ENCODE results near the gene FGGY. TPM values are rescaled to one million over a fixed set of nuclear protein-coding genes. Genes with fewer than 3 reads are reported as not detected.

Gene FGGY
- total and polyA plus RNA-seq, 2 donors (not counting 1 experiment from before 2014, with no cell fraction given): 6.1 to 38.5 TPM

- DNase-seq (no peak), ATAC-seq (ENCODE audit: low read depth) (no peak)
- H3K4me1 Mint-ChIP-seq: peaks cover 18% of the 10 kb centered on the region
- TF ChIP-seq CTCF (IDR thresholded peaks at IDR 0.05) (no peak), EZH2 (IDR thresholded peaks at IDR 0.05; ENCODE audit: borderline replicate concordance, insufficient read depth, low read depth, low read length, poor library complexity, severe bottlenecking) (no peak)
- no peaks in the 10 kb centered on the region for H3K9me3 ChIP-seq (ENCODE audit: control extremely low read depth in 1 of 3, control insufficient read depth in 2 of 3, insufficient read depth in 1 of 3, low read length in 2 of 3)
- no peak overlapping the region for H3K4me3 ChIP-seq (ENCODE audit: control extremely low read depth in 1 of 5, extremely low read depth in 1 of 5, insufficient read depth in 1 of 5, low read depth in 2 of 5, low read length in 4 of 5)
- 100% methylated on average over 1 of the region's 1 CpG for WGBS (ENCODE audit: insufficient coverage)
- H3K27ac Mint-ChIP-seq: no peak overlapping the region
- peaks cover 0 to 6% of the 10 kb centered on the region in 2 experiments for H3K36me3 ChIP-seq (replicated peaks in 1 of 2; ENCODE audit: control extremely low read depth in 1 of 2, control insufficient read depth in 1 of 2, extremely low read depth in 1 of 2, insufficient read depth in 2 of 2, low read length in 1 of 2)
- no peaks in the 10 kb centered on the region for H3K27me3 Mint-ChIP-seq
- intact Hi-C loops (cut with micrococcal nuclease): no loop called here
- CTCF ChIA-PET: no interaction called here
- no peaks in the 10 kb centered on the region for H3K79me2 ChIP-seq (ENCODE audit: control insufficient read depth, insufficient read depth, low read length)
- POLR2A ChIA-PET: no interaction called here
- no peaks in the 10 kb centered on the region for H3K27me3 ChIP-seq (replicated peaks in 1 of 4; ENCODE audit: control extremely low read depth in 1 of 4, control insufficient read depth in 3 of 4, insufficient read depth in 4 of 4, low read length in 3 of 4)
- no peak overlapping the region for H2AFZ ChIP-seq (ENCODE audit: insufficient read depth, low read depth, low read length, poor library complexity, severe bottlenecking)
- no peak overlapping the region for H3K9ac ChIP-seq (ENCODE audit: low read length)
- no peaks in the 10 kb centered on the region for H3K9me3 Mint-ChIP-seq (ENCODE audit: insufficient read depth)
- no peak overlapping the region for H3K4me2 ChIP-seq (replicated peaks; ENCODE audit: low read depth, low read length, poor library complexity, severe bottlenecking)
- no peak overlapping the region for H3K27ac ChIP-seq (ENCODE audit: low read length in 2 of 2)
- H3K4me1 ChIP-seq (ENCODE audit: control insufficient read depth in 2 of 2, insufficient read depth in 2 of 2, low read length in 2 of 2): no peaks in the 10 kb centered on the region
- no peak overlapping the region for H3K4me3 Mint-ChIP-seq
- no peaks in the 10 kb centered on the region for H4K20me1 ChIP-seq (ENCODE audit: control insufficient read depth, insufficient read depth, low read length, poor library complexity, severe bottlenecking)
Observed at GRCh38 chr1:59356627-59357026, 59.7 kb downstream of the FGGY start.

GRCh38 chr1:59357645-59358320 is 60.9 kb downstream of the FGGY start:
- Histone ChIP-seq H3K27ac (ENCODE audit: low read length in 2 of 2) (no peak overlapping the region), H3K4me1 (ENCODE audit: control insufficient read depth in 2 of 2, insufficient read depth in 2 of 2, low read length in 2 of 2) (no peaks in the 10 kb centered on the region), H3K4me2 (replicated peaks; ENCODE audit: low read depth, low read length, poor library complexity, severe bottlenecking) (no peak overlapping the region), H3K79me2 (ENCODE audit: control insufficient read depth, insufficient read depth, low read length) (no peaks in the 10 kb centered on the region), H3K9me3 (ENCODE audit: control extremely low read depth in 1 of 3, control insufficient read depth in 2 of 3, insufficient read depth in 1 of 3, low read length in 2 of 3) (no peaks in the 10 kb centered on the region), H4K20me1 (ENCODE audit: control insufficient read depth, insufficient read depth, low read length, poor library complexity, severe bottlenecking) (no peaks in the 10 kb centered on the region), H3K9ac (ENCODE audit: low read length) (no peak overlapping the region), H3K4me3 (ENCODE audit: control extremely low read depth in 1 of 5, extremely low read depth in 1 of 5, insufficient read depth in 1 of 5, low read depth in 2 of 5, low read length in 4 of 5) (no peak overlapping the region), H2AFZ (ENCODE audit: insufficient read depth, low read depth, low read length, poor library complexity, severe bottlenecking) (no peak overlapping the region), H3K27me3 (replicated peaks in 1 of 4; ENCODE audit: control extremely low read depth in 1 of 4, control insufficient read depth in 3 of 4, insufficient read depth in 4 of 4, low read length in 3 of 4) (no peaks in the 10 kb centered on the region), H3K36me3 (replicated peaks in 1 of 2; ENCODE audit: control extremely low read depth in 1 of 2, control insufficient read depth in 1 of 2, extremely low read depth in 1 of 2, insufficient read depth in 2 of 2, low read length in 1 of 2) (peaks cover 0 to 6% of the 10 kb centered on the region in 2 experiments)
- TF ChIP-seq EZH2 (IDR thresholded peaks at IDR 0.05; ENCODE audit: borderline replicate concordance, insufficient read depth, low read depth, low read length, poor library complexity, severe bottlenecking) (no peak), CTCF (IDR thresholded peaks at IDR 0.05) (no peak)
- no peak for DNase-seq
- ChIA-PET CTCF (no interaction called here), POLR2A (no interaction called here)
- intact Hi-C loops (cut with micrococcal nuclease): no loop called here
- ATAC-seq (ENCODE audit: low read depth): no peak
- Mint-ChIP-seq H3K4me1 (peaks cover 12% of the 10 kb centered on the region), H3K9me3 (ENCODE audit: insufficient read depth) (no peaks in the 10 kb centered on the region), H3K27ac (no peak overlapping the region), H3K4me3 (no peak overlapping the region), H3K27me3 (no peaks in the 10 kb centered on the region)
- WGBS (ENCODE audit: insufficient coverage): 93% methylated on average over 2 of the region's 5 CpGs
